HepG2 (cell line): ENCODE data around the gene GPER1. TPM values are rescaled to one million over a fixed set of nuclear protein-coding genes. Genes with fewer than 3 reads are reported as not detected.

ENCODE experiments used
- AHDC1 ChIP-seq: sonication (generic); formaldehyde crosslinking; IDR thresholded peaks from 2 replicates; pipeline ENCODE4 v1.5.1; 2020; ENCODE audit warnings: mild to moderate bottlenecking, missing genetic modification reagents, borderline replicate concordance
- BHLHE40 ChIP-seq: IDR thresholded peaks from 2 replicates; pipeline ENCODE4 v1.6.1; 2011; ENCODE audit warnings: low read length, improper control_type of control experiment
- BRD4 ChIP-seq: sonication (generic); formaldehyde crosslinking; IDR thresholded peaks from 2 replicates; pipeline ENCODE4 v1.4.0; 2020; ENCODE audit warnings: missing genetic modification reagents
- CREB1 ChIP-seq, 2 experiments: fragments of 450-650 bp in 1 of 2; IDR thresholded peaks; 2 replicates each; pipeline ENCODE4 v1.6.1; 2016 to 2017; ENCODE audit warnings: control low read depth in 1 of 2, mild to moderate bottlenecking in 1 of 2, missing compliant biosample characterization in 1 of 2, missing genetic modification characterization in 1 of 2
- EHMT2 ChIP-seq: fragments of 200-600 bp; sonication (generic); IDR thresholded peaks from 2 replicates; pipeline ENCODE4 v1.7.0; 2017; ENCODE audit warnings: antibody characterized with exemption, low read depth, low read length, borderline replicate concordance
- HNRNPUL1 ChIP-seq: fragments of 200-400 bp; formaldehyde crosslinking; IDR thresholded peaks from 2 replicates; pipeline ENCODE4 v1.6.1; 2017; ENCODE audit warnings: low read depth, mild to moderate bottlenecking, low read length, moderate library complexity
- HOXA9 ChIP-seq: sonication (generic); formaldehyde crosslinking; IDR thresholded peaks from 2 replicates; pipeline ENCODE4 v1.8.1; 2022; ENCODE audit warnings: missing genetic modification reagents, mild to moderate bottlenecking, moderate library complexity, borderline replicate concordance
- JDP2 ChIP-seq: sonication (generic); formaldehyde crosslinking; IDR thresholded peaks from 2 replicates; pipeline ENCODE4 v1.8.1; 2022; ENCODE audit warnings: missing genetic modification reagents, borderline replicate concordance
- KLF6 ChIP-seq: IDR thresholded peaks from 2 replicates; pipeline ENCODE4 v1.8.0; 2016; ENCODE audit warnings: missing biosample characterization, missing genetic modification reagents
- NCOA5 ChIP-seq: sonication (generic); formaldehyde crosslinking; IDR thresholded peaks from 2 replicates; pipeline ENCODE4 v1.4.0; 2020; ENCODE audit warnings: missing genetic modification reagents
- RFX3 ChIP-seq: IDR thresholded peaks from 2 replicates; pipeline ENCODE4 v1.6.1; 2016; ENCODE audit warnings: missing biosample characterization, missing genetic modification reagents
- RFX5 ChIP-seq: IDR thresholded peaks from 2 replicates; pipeline ENCODE4 v1.6.1; 2011; ENCODE audit warnings: low read depth, low read length, improper control_type of control experiment
- TSC22D2 ChIP-seq: sonication (generic); formaldehyde crosslinking; IDR thresholded peaks from 2 replicates; pipeline ENCODE4 v1.5.1; 2020; ENCODE audit warnings: missing genetic modification reagents, mild to moderate bottlenecking, borderline replicate concordance
- ZGPAT ChIP-seq: IDR thresholded peaks from 2 replicates; pipeline ENCODE4 v1.6.1; 2016; ENCODE audit warnings: mild to moderate bottlenecking
- ZNF136 ChIP-seq: sonication (generic); formaldehyde crosslinking; IDR thresholded peaks from 2 replicates; pipeline ENCODE4 v1.8.1; 2022; ENCODE audit warnings: low read depth, mild to moderate bottlenecking, moderate library complexity, missing genetic modification reagents
- ZNF230 ChIP-seq: sonication (generic); formaldehyde crosslinking; IDR thresholded peaks from 2 replicates; pipeline ENCODE4 v1.4.0; 2020; ENCODE audit warnings: mild to moderate bottlenecking, missing genetic modification reagents
- ZNF383 ChIP-seq: sonication (generic); formaldehyde crosslinking; IDR thresholded peaks from 2 replicates; pipeline ENCODE4 v1.4.0; 2020; ENCODE audit warnings: missing genetic modification reagents, mild to moderate bottlenecking, borderline replicate concordance
- ZNF768 ChIP-seq: sonication (generic); formaldehyde crosslinking; IDR thresholded peaks from 2 replicates; pipeline ENCODE4 v1.4.0; 2020; ENCODE audit warnings: missing genetic modification reagents
- ZNF83 ChIP-seq: sonication (generic); formaldehyde crosslinking; IDR thresholded peaks from 2 replicates; pipeline ENCODE4 v1.4.0; 2020; ENCODE audit warnings: missing genetic modification reagents, mild to moderate bottlenecking, borderline replicate concordance
- ZNF850 ChIP-seq: sonication (generic); formaldehyde crosslinking; conservative IDR thresholded peaks from 2 replicates; pipeline ENCODE4 v1.9.0; 2021; ENCODE audit warnings: mild to moderate bottlenecking, missing genetic modification reagents
- ZNF891 ChIP-seq: sonication (generic); formaldehyde crosslinking; IDR thresholded peaks from 2 replicates; pipeline ENCODE4 v1.5.0; 2020; ENCODE audit warnings: mild to moderate bottlenecking, missing genetic modification reagents
- polyA plus RNA-seq, 8 experiments: library from polyadenylated mRNA; depleted of rRNA in 3 of 8; stranded (reverse) in 7 of 8; unstranded in 1 of 8; fragments of >200 nt; fragmentation: Illumina TruSeq in 4 of 8; extraction: Trizol in 4 of 8; gene quantifications; 2 replicates each; pipeline versions ENCODE4 v1.2.1 to v1.2.3, GENCODE V29; 2011 to 2016; ENCODE audit warnings: low read depth in 4 of 8, missing spikeins in 1 of 8, mixed read lengths in 1 of 8; ENCODE audit not compliant: insufficient read depth in 1 of 8
- total RNA-seq, 5 experiments: library from RNA; depleted of rRNA; stranded (reverse); fragments of >200 nt; fragmentation: Illumina TruSeq; extraction: Trizol; gene quantifications; 2 replicates each; pipeline ENCODE4 v1.2.3, GENCODE V29; 2016; ENCODE audit warnings: low read depth in 1 of 5

The GPER1 gene
- total and polyA plus RNA-seq, 2 of the 13 experiments (the other 11 are each of a cell fraction or from before 2014, with no cell fraction given), result 12.7 to 19.7 TPM

GRCh38 chr7:1092806-1093501, 5.0 kb downstream of the GPER1 start (continued):
- TF ChIP-seq ZGPAT (CRISPR knock-in tag), result peak; percentile 40; the same call in 1 of the 2 replicates
- TF ChIP-seq CREB1 (IDR thresholded peaks at IDR 0.05), result peak; percentile 68
- TF ChIP-seq CREB1 (CRISPR knock-in tag; IDR thresholded peaks at IDR 0.05), result no peak
- peak; percentile 31; the same call in 1 of the 2 replicates for TF ChIP-seq ZNF230 (CRISPR knock-in tag)
- TF ChIP-seq BHLHE40, result peak; percentile 50
- no peak for TF ChIP-seq ZNF383
- no peak for TF ChIP-seq JDP2
- TF ChIP-seq ZNF850, result no peak
- no peak for TF ChIP-seq HOXA9 (CRISPR knock-in tag)
- TF ChIP-seq RFX5, result no peak
- TF ChIP-seq TSC22D2 (CRISPR knock-in tag), result peak; percentile 67; the same call in 1 of the 2 replicates
- peak; percentile 20; the same call in 1 of the 2 replicates for TF ChIP-seq ZNF768
- no peak for TF ChIP-seq HNRNPUL1
- no peak for TF ChIP-seq BRD4
- TF ChIP-seq RFX3 (CRISPR knock-in tag), result no peak
- no peak for TF ChIP-seq EHMT2
- TF ChIP-seq ZNF136, result no peak
- no peak; the same call in 1 of the 2 replicates for TF ChIP-seq AHDC1 (CRISPR knock-in tag)
- no peak for TF ChIP-seq ZNF83 (CRISPR knock-in tag)
- TF ChIP-seq ZNF891 (CRISPR knock-in tag), result no peak; the same call in 1 of the 2 replicates
- 0 out of 2 replicates have a peak, but pooled peaks have one; percentile 84 for TF ChIP-seq NCOA5 (CRISPR knock-in tag)
- 0 out of 2 replicates have a peak, but pooled peaks have one; percentile 27 for TF ChIP-seq KLF6 (CRISPR knock-in tag)
